LNCAP (cell line): ENCODE data around the gene RYR1.

Experiments used
- CTCF ChIP-seq: fragments of 450-650 bp; IDR thresholded peaks from 2 replicates; pipeline ENCODE4 v1.5.1; 2017; ENCODE audit warnings: mild to moderate bottlenecking

RYR1 gene

GRCh38 chr19:38485541-38486285 lies 52.2 kb downstream of the RYR1 start:
- TF ChIP-seq CTCF: no peak

- no peak for TF ChIP-seq CTCF
These were observed 53.3 kb downstream of the RYR1 start for GRCh38 chr19:38486731-38487336.

GRCh38 chr19:38488096-38488495 lies 54.6 kb downstream of the RYR1 start:
- no peak for TF ChIP-seq CTCF

GRCh38 chr19:38488776-38489481 lies 55.4 kb downstream of the RYR1 start:
- no peak for TF ChIP-seq CTCF

DNA sequence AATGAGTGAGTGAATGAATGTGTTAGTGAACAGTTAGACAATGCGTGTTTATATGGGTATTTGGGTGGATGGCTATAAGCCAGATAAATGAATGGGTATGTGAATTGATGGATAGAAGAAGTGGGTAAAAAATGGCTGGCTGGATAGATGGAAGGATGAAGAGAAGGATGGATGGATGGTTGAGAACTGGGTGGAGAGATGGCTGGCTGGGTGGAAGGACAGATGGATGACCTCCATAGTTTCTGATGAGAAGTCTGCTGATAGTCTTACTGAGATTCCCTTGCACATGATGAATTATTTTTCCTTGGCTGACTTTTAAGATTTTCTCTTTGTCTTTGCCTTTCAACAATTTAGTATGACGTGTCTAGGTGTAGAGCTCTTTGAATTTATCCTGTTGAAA lies 57.4 kb downstream of the RYR1 start:
- TF ChIP-seq CTCF: no peak

DNA sequence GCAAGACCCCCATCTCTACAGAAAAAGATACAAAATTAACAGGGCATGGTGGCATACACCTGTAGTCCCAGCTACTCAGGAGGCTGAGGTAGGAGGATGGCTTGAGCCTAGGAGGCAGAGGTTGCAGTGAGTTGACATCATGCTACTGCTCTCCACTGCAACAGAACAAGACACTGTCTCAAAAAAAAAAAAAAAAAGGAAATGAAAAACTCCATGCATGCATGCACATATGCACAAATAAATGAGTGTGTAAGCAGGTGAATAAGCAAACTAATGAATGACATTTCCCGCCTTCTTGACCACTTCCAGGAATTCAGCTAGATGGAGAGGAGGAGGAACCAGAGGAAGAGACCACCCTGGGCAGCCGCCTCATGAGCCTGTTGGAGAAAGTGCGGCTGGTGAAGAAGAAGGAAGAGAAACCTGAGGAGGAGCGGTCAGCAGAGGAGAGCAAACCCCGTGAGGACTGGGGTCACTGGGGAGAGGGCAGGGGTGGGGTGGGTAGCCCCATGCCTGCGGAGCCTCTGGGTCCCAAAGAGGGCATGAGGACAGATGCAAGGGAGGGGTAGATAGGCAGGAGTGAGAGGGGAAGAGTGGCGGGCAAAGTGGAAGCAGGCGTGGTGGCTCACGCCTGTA lies 58.8 kb downstream of the RYR1 start:
- no peak for TF ChIP-seq CTCF

- no peak for TF ChIP-seq CTCF
These were observed 60.9 kb downstream of the RYR1 start for GRCh38 chr19:38494379-38494778.
